Hepatocyte (in vitro differentiated cells): ENCODE measurements around the gene RTRAF.

Experiments
- CTCF ChIP-seq: fragments of 200-600 bp; sonication (generic); IDR thresholded peaks from 2 replicates; pipeline ENCODE4 v1.5.1; 2016; ENCODE audit warnings: antibody characterized with exemption, mild to moderate bottlenecking; ENCODE audit not compliant: poor library complexity
- EZH2 ChIP-seq: fragments of 200-600 bp; sonication (generic); IDR thresholded peaks from 2 replicates; pipeline ENCODE4 v1.6.1; 2016; ENCODE audit warnings: antibody characterized with exemption, mild to moderate bottlenecking, borderline replicate concordance
- EZH2phosphoT487 ChIP-seq: fragments of 200-600 bp; sonication (generic); IDR thresholded peaks from one replicate; pipeline ENCODE4 v1.6.1; 2018; ENCODE audit warnings: antibody characterized with exemption, mild to moderate bottlenecking, low read depth, moderate library complexity; ENCODE audit not compliant: unreplicated experiment, severe bottlenecking

DNA sequence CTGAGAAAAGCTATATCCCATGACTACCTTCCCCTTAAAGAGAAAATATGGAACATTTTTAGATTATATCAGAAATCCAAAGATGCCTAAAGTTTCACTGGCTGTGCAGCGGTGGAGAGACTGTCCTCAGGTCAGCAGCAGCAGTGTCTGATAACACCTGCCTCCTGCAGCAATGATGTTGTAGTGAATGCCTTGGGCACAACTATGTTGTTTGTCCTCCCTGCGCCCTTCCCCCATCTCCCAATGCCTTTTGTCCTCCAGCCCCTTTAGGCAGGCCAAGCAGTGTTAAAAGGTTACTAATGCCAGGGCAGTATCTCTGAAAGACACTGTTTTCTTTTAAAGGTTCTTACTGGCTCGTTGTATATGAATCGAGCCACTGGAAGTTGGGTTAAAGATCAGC lies 13.2 kb downstream of the RTRAF start:
- TF ChIP-seq CTCF: no peak
- TF ChIP-seq EZH2: no peak
- no peak for TF ChIP-seq EZH2phosphoT487
